ENCODE measurements around the gene AUTS2.

Gene AUTS2

GRCh38 chr7:70132852-70133690, 534.8 kb downstream of the AUTS2 start:
- no peak for DNase-seq (ENCODE audit: low spot score)

- no peak for DNase-seq (ENCODE audit: low spot score)
Measured at GRCh38 chr7:70134029-70134770, 535.9 kb downstream of the AUTS2 start.

GRCh38 chr7:70135656-70136055, 537.4 kb downstream of the AUTS2 start:
- DNase-seq (ENCODE audit: low spot score): no peak

- DNase-seq (ENCODE audit: low spot score): no peak
Measured at GRCh38 chr7:70137126-70137525, 538.9 kb downstream of the AUTS2 start.

GRCh38 chr7:70142247-70142932, 544.1 kb downstream of the AUTS2 start:
- no peak for DNase-seq (ENCODE audit: low spot score)

- peak; percentile 69 for DNase-seq (ENCODE audit: low spot score)
Measured at GRCh38 chr7:70143075-70144044, 545.1 kb downstream of the AUTS2 start.

GRCh38 chr7:70148997-70149396, 550.7 kb downstream of the AUTS2 start:
- no peak for DNase-seq (ENCODE audit: low spot score)

GRCh38 chr7:70152313-70152712, 554.0 kb downstream of the AUTS2 start:
- no peak for DNase-seq (ENCODE audit: low spot score)

- DNase-seq (ENCODE audit: low spot score): no peak
Measured at GRCh38 chr7:70153933-70154332, 555.7 kb downstream of the AUTS2 start.

- DNase-seq (ENCODE audit: low spot score): no peak
Measured at GRCh38 chr7:70154521-70155180, 556.4 kb downstream of the AUTS2 start.

- no peak for DNase-seq (ENCODE audit: low spot score)
Measured at GRCh38 chr7:70156057-70156456, 557.8 kb downstream of the AUTS2 start.

- DNase-seq (ENCODE audit: low spot score): no peak
Measured at GRCh38 chr7:70159121-70159520, 560.8 kb downstream of the AUTS2 start.

GRCh38 chr7:70165477-70166170, 567.3 kb downstream of the AUTS2 start:
- DNase-seq (ENCODE audit: low spot score): no peak

GRCh38 chr7:70171369-70171920, 573.2 kb downstream of the AUTS2 start:
- no peak for DNase-seq (ENCODE audit: low spot score)

GRCh38 chr7:70177166-70177565, 578.9 kb downstream of the AUTS2 start:
- DNase-seq (ENCODE audit: low spot score): peak; percentile 46

GRCh38 chr7:70178211-70178610, 579.9 kb downstream of the AUTS2 start:
- no peak for DNase-seq (ENCODE audit: low spot score)

GRCh38 chr7:70178787-70179186, 580.5 kb downstream of the AUTS2 start:
- peak; percentile 48 for DNase-seq (ENCODE audit: low spot score)

- DNase-seq (ENCODE audit: low spot score): no peak
Measured at GRCh38 chr7:70182521-70182920, 584.2 kb downstream of the AUTS2 start.

GRCh38 chr7:70183278-70183677, 585.0 kb downstream of the AUTS2 start:
- DNase-seq (ENCODE audit: low spot score): no peak
